AG04450 (cell line): ENCODE measurements around the gene OPHN1. TPM values are rescaled to one million over a fixed set of nuclear protein-coding genes. Genes with fewer than 3 reads are reported as not detected.

Source experiments
- CTCF ChIA-PET: fragments of 300-600, 350-600 bp; formaldehyde crosslinking; extraction: SDS; loops from one replicate; lab custom pipeline; 2022; ENCODE audit warnings: antibody characterized with exemption, inconsistent platforms; lab: Charles Lee
- POLR2A ChIA-PET: fragments of 350-600 bp; formaldehyde crosslinking; extraction: SDS; loops from one replicate; lab custom pipeline; 2021; ENCODE audit warnings: antibody characterized with exemption, inconsistent platforms; lab: Yijun Ruan, JAX
- DNase-seq: peaks from one replicate; pipeline ENCODE4 v3.0.0-alpha.2; 2011; ENCODE audit warnings: low read depth, low spot score
- H3K27ac ChIP-seq: one replicate; pipeline ENCODE4 v1.5.1; 2012; ENCODE audit warnings: low read depth, low read length, control low read depth
- H3K27me3 ChIP-seq: one replicate; pipeline ENCODE4 v1.6.0; 2012; ENCODE audit warnings: low read length; ENCODE audit not compliant: control insufficient read depth, insufficient read depth
- H3K4me3 ChIP-seq: 2 replicates; pipeline ENCODE4 v1.5.1; 2011; ENCODE audit warnings: mild to moderate bottlenecking, low read depth, low read length, control low read depth
- H3K9me3 ChIP-seq: 2 replicates; pipeline ENCODE4 v1.5.1; 2012; ENCODE audit warnings: low read length; ENCODE audit not compliant: control insufficient read depth, insufficient read depth
- CTCF ChIP-seq: IDR thresholded peaks from 2 replicates; pipeline ENCODE4 v1.5.1; 2011; ENCODE audit warnings: low read depth, low read length, control low read depth, inconsistent platforms
- polyA plus RNA-seq: library from polyadenylated mRNA; depleted of rRNA; stranded (reverse); fragments of >200 nt; gene quantifications from 2 replicates; pipeline ENCODE4 v1.2.3, GENCODE V29; 2011

Gene OPHN1
- polyA plus RNA-seq, 1 experiment, result 6.7 TPM

GRCh38 chrX:68462653-68463052, 29.4 kb upstream of the OPHN1 start:
- H3K27me3 ChIP-seq, result no peaks in the 10 kb centered on the region
- no peaks in the 10 kb centered on the region for H3K9me3 ChIP-seq
- POLR2A ChIA-PET, result no interaction called here
- CTCF ChIA-PET, result interaction anchor here (0.7 to 2.0 kb wide), 7 partner anchors 22 to 279 kb away, joined by 3 to 10 read pairs (median 3); partner anchors contain the start of gene OPHN1
- no peak overlapping the region for H3K27ac ChIP-seq
- DNase-seq, result no peak
- peak; percentile 48 for TF ChIP-seq CTCF
- no peak overlapping the region for H3K4me3 ChIP-seq

- TF ChIP-seq CTCF, result no peak
- no peaks in the 10 kb centered on the region for H3K27me3 ChIP-seq
- H3K4me3 ChIP-seq, result no peak overlapping the region
- no peaks in the 10 kb centered on the region for H3K9me3 ChIP-seq
- no peak for DNase-seq
- ChIA-PET POLR2A (no interaction called here), CTCF (interaction anchor here (0.7 to 2.0 kb wide), 7 partner anchors 21 to 279 kb away, joined by 3 to 10 read pairs (median 3); partner anchors contain the start of gene OPHN1)
- no peak overlapping the region for H3K27ac ChIP-seq
These were observed 28.9 kb upstream of the OPHN1 start for GRCh38 chrX:68462197-68462596.

GRCh38 chrX:68461576-68461975, 28.3 kb upstream of the OPHN1 start:
- ChIA-PET POLR2A (no interaction called here), CTCF (no interaction called here)
- TF ChIP-seq CTCF, result no peak
- Histone ChIP-seq H3K4me3 (no peak overlapping the region), H3K9me3 (no peaks in the 10 kb centered on the region), H3K27ac (no peak overlapping the region), H3K27me3 (no peaks in the 10 kb centered on the region)
- DNase-seq, result no peak

GRCh38 chrX:68461093-68461492, 27.8 kb upstream of the OPHN1 start:
- POLR2A ChIA-PET, result no interaction called here

GRCh38 chrX:68455151-68455510, 21.8 kb upstream of the OPHN1 start:
- Histone ChIP-seq H3K27me3 (no peaks in the 10 kb centered on the region), H3K4me3 (no peak overlapping the region), H3K9me3 (no peaks in the 10 kb centered on the region), H3K27ac (no peak overlapping the region)
- TF ChIP-seq CTCF, result no peak
- ChIA-PET CTCF (no interaction called here), POLR2A (no interaction called here)
- no peak for DNase-seq

More at GRCh38 chrX:68461093-68461492, 27.8 kb upstream of the OPHN1 start:
- TF ChIP-seq CTCF, result no peak
- H3K27ac ChIP-seq, result no peak overlapping the region
- CTCF ChIA-PET, result no interaction called here
- no peak overlapping the region for H3K4me3 ChIP-seq
- no peak for DNase-seq
- H3K9me3 ChIP-seq, result no peaks in the 10 kb centered on the region
- H3K27me3 ChIP-seq, result no peaks in the 10 kb centered on the region
